SK-MEL-5 (cell line): Measurements from ENCODE around the gene ABLIM2. TPM values are rescaled to one million over a fixed set of nuclear protein-coding genes. Genes with fewer than 3 reads are reported as not detected.
A peak's percentile ranks its signal among the peaks of the same experiment; 100 is the strongest.

Experiments used
- DNase-seq: peaks from one replicate; pipeline ENCODE4 v3.0.0-alpha.2; 2016; ENCODE audit warnings: low read depth, low spot score
- in situ Hi-C: cut with HindIII; loops from 2 replicates; pipeline ENCODE4 v1.10.0; 2016; ENCODE audit warnings: low sequenced_read_pairs, high pct_unique_total_duplicates, low pct_unique_long_range_greater_than_20kb
- total RNA-seq: library from RNA; depleted of rRNA; stranded (reverse); fragments of >200 nt; shearing (Covaris generic); gene quantifications from 2 replicates; pipeline ENCODE4 v1.2.3, GENCODE V29; 2014

Gene ABLIM2
- total RNA-seq, 1 experiment from 2014 or later, result 0.29 TPM

DNA sequence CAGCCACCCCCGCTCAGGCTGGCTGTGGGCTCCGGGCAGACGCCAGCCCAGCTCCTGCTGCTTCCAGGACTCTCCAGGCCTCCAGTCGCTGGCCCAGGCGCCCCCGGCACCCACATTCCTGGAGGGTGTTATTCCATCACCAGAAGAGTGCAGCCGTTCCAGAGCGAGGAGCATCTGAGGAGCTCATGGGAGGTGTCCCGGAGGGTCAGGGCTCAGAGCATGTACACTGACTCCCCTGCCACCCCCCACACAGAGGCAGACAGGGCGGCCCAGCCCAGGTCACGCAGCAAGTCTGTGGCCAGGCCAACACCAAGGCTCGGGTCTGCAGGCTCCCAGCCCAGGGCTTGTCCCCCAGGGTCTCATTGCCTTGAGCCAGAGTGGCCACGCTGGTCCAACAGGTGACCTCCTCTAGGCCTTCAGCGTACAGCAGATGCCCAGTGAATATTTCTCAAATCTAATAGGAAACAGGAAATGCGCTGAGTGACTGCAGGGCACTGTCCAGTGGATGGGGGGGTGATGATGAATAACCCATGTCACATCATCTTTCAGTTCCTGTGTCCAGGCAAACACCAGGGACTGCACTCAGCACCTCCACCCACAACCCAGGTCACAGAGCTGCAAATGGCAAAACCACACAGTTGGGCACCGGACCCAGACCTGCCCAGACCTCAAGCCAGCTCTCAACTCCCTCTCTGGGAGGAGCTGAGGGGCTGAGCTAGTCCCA, 37.2 kb downstream of the ABLIM2 start:
- DNase-seq, result no peak
- in situ Hi-C loops, result no loop called here

- no peak for DNase-seq
- in situ Hi-C loops, result no loop called here
These were observed 38.1 kb downstream of the ABLIM2 start for GRCh38 chr4:8120501-8120900.

- in situ Hi-C loops, result no loop called here
- DNase-seq, result no peak
These were observed 38.7 kb downstream of the ABLIM2 start for GRCh38 chr4:8119877-8120276.

DNA sequence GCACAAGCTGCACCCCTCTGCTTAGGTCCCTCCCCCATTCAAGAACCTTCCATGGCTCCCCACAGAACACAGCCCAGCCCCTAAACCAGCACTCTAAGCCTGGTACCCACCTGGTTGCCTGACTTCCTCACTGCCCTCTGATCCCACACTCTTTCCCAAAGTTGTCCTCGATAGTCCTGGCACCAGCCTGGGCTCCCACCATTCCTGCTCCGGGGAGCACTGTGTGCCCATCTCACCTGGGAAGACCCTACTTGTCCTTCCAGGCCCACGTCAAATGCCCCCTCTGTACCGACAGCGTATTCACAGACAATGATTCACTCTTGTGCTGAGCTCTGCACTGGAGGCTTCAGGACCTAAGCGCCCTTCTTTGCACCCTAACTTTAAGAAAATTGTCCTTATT, 40.1 kb downstream of the ABLIM2 start:
- in situ Hi-C loops, result no loop called here
- no peak for DNase-seq

GRCh38 chr4:8118035-8118434, 40.6 kb downstream of the ABLIM2 start:
- in situ Hi-C loops, result no loop called here
- no peak for DNase-seq

- peak; percentile 85 for DNase-seq
- in situ Hi-C loops, result no loop called here
These were observed 41.3 kb downstream of the ABLIM2 start for GRCh38 chr4:8117278-8117682.

- DNase-seq, result no peak
- in situ Hi-C loops, result no loop called here
These were observed 42.7 kb downstream of the ABLIM2 start for GRCh38 chr4:8115916-8116315.

DNA sequence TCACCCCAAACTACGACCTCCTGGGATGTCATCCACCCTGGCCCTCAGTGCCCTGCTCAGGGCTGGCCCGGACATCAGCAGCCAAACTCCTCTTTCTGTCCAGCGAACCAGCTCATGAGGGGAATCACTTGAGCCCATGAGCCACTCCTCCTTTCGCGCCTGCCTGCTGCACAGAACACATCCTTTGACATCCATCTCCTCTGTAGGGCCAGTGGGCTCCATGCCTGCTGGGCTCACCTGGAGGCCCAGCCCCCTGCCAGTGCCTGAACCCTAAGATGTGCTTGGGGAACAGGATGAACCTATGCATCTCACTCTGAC, 43.5 kb downstream of the ABLIM2 start:
- in situ Hi-C loops, result no loop called here

GRCh38 chr4:8114456-8115202, 44.0 kb downstream of the ABLIM2 start:
- in situ Hi-C loops, result no loop called here
- DNase-seq, result no peak

More for the DNA sequence above, 43.5 kb downstream of the ABLIM2 start:
- DNase-seq, result no peak

GRCh38 chr4:8113611-8114377, 44.8 kb downstream of the ABLIM2 start:
- DNase-seq, result no peak
- in situ Hi-C loops, result no loop called here

DNA sequence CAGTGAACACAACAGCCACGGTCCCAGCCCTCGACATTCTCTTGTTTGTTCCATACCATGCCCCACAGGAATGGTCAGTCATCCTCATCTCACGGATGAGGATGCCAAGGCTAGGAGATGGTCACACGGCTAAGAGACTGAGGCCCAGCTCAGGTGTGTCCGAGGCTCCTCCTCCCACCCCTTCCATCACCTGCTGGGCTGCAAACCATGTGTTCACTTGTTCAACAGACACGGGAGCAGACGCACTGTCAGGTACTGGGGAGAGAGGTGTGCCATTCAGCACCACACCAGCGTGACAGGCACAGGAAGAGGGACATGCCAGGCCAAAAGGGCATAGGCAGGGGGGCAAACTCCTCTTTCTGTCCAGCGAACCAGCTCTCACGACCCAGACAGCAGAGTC, 45.9 kb downstream of the ABLIM2 start:
- in situ Hi-C loops, result no loop called here
- no peak for DNase-seq

DNA sequence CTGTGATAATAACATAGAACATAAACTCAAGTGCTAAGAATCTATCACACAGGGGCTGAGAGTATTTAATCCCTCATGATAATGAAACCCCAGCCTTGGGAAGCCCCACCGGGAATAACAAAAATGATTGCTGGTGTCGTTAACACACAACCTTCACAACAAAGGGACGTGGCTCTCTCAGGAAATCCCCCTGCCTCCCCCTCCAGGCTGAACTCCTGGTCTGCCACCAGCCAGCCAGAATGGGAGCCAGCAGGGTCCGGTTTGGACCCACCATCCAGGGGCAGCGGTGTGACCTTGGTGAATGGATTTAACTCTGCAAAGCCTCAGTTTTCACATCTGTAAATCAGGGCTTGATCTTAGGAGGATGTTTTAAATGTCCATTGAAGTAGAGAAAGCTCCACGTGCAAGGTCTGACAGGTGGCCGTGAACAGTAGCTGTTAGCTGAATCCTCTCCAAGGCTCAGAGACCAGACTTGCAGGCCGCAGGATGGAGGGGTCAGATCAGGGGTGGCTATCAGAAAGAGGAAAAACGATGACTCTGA, 46.5 kb downstream of the ABLIM2 start:
- no peak for DNase-seq
- in situ Hi-C loops, result no loop called here

- peak; percentile 10 for DNase-seq
- in situ Hi-C loops, result no loop called here
These were observed 48.3 kb downstream of the ABLIM2 start for GRCh38 chr4:8110071-8110986.

GRCh38 chr4:8109406-8110065, 49.1 kb downstream of the ABLIM2 start:
- in situ Hi-C loops, result no loop called here
- DNase-seq, result no peak

GRCh38 chr4:8108991-8109390, 49.6 kb downstream of the ABLIM2 start:
- in situ Hi-C loops, result no loop called here
- DNase-seq, result no peak

GRCh38 chr4:8108261-8108660, 50.4 kb downstream of the ABLIM2 start:
- in situ Hi-C loops, result no loop called here

DNA sequence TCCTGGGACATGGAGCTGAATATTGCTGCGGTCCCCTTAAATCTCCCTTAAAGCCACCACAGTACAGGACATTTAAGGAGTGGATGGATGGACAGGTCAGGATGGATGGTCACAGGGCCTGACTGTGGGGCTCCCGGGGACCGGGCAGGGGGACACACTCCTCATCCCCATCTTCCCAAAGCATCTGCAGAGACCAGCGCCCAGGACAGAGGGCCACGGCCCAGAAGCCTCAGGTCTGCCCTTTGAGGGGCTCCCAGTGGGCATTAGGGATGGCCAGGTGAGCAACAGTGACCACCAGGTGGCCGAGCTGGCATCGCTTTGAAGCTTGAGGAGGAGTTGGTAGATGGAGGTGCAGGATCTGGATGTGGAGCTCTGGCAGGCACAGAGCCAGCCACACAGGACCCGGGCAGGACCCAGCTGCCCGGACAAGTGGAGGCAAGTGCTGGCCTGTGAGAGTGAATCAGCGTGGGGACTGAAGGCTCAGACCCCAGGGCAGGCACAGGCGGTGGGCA, 51.4 kb downstream of the ABLIM2 start:
- DNase-seq, result no peak
- in situ Hi-C loops, result no loop called here

More at GRCh38 chr4:8108261-8108660, 50.4 kb downstream of the ABLIM2 start:
- no peak for DNase-seq
